ENCODE data around the gene DNM3. TPM values are rescaled to one million over a fixed set of nuclear protein-coding genes. Genes with fewer than 3 reads are reported as not detected.

DNM3 gene
- total RNA-seq, 1 experiment from 2014 or later = 2.7 TPM

DNA sequence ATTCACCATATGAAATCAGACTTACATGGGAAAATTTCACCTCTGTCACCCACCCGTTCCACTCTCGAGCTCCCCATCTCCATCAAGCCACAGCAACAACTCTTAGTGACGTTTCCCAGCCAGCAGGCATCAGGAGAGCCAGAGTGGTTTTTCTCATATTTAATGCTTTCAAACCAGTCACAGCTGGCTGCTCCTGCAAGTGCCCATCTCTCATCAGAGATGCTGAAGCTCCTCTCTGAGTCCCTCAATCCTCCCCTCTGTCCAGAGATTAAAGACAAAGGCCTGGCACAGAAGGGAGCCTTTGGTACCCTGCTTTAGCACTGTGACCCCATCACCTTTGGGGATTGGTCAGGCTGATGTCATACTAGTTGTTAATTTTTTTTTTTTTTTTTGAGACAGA is 277.3 kb downstream of the DNM3 start:
- Histone ChIP-seq H3K14ac (ENCODE audit: insufficient read depth, low read length) (no peak overlapping the region), H4K20me1 (ENCODE audit: control insufficient read depth, insufficient read depth, insufficient read length) (no peaks in the 10 kb centered on the region), H3K4ac (ENCODE audit: low read depth, low read length) (no peak overlapping the region), H3K9me3 (ENCODE audit: control insufficient read depth, low read depth, low read length) (no peaks in the 10 kb centered on the region), H3K27me3 (ENCODE audit: insufficient read depth, low read length) (no peaks in the 10 kb centered on the region), H4K8ac (replicated peaks; ENCODE audit: insufficient read length, low read depth, low read length) (no peak overlapping the region), H2AFZ (ENCODE audit: low read length) (no peak overlapping the region), H3K56ac (ENCODE audit: insufficient read length, low read depth, low read length) (no peak overlapping the region), H2BK12ac (ENCODE audit: insufficient read length, low read depth, low read length) (no peak overlapping the region), H3K18ac (ENCODE audit: insufficient read length, low read depth, low read length) (no peak overlapping the region), H3K79me1 (ENCODE audit: insufficient read depth, low read depth, low read length, poor library complexity, severe bottlenecking) (no peaks in the 10 kb centered on the region), H2BK120ac (ENCODE audit: low read depth, low read length, poor library complexity, severe bottlenecking) (no peak overlapping the region), H3K4me2 (ENCODE audit: insufficient read depth, insufficient read length, low read length) (no peak overlapping the region), H2AK5ac (ENCODE audit: insufficient read length, low read length) (no peak overlapping the region), H3K23me2 (ENCODE audit: insufficient read length, low read depth, low read length, poor library complexity, severe bottlenecking) (no peaks in the 10 kb centered on the region), H2BK20ac (ENCODE audit: low read depth, low read length, poor library complexity, severe bottlenecking) (no peak overlapping the region), H3T11ph (ENCODE audit: low read length) (no peak overlapping the region), H3K27ac (ENCODE audit: insufficient read length, low read depth, low read length) (no peak overlapping the region), H2BK15ac (ENCODE audit: low read depth, low read length) (no peak overlapping the region), H3K9ac (ENCODE audit: extremely low read depth, insufficient read length, low read length) (no peak overlapping the region), H4K91ac (ENCODE audit: insufficient read length, low read depth, low read length) (no peak overlapping the region), H4K5ac (ENCODE audit: insufficient read length, low read depth, low read length) (no peak overlapping the region), H3K79me2 (ENCODE audit: insufficient read depth, low read length) (no peaks in the 10 kb centered on the region), H2BK5ac (ENCODE audit: insufficient read length, low read length) (no peak overlapping the region), H3K4me1 (ENCODE audit: insufficient read depth, low read length) (no peaks in the 10 kb centered on the region; the same call in 1 of the 2 replicates), H3K23ac (ENCODE audit: insufficient read length, low read depth, low read length) (no peak overlapping the region)
- TF ChIP-seq, protein P1, sequence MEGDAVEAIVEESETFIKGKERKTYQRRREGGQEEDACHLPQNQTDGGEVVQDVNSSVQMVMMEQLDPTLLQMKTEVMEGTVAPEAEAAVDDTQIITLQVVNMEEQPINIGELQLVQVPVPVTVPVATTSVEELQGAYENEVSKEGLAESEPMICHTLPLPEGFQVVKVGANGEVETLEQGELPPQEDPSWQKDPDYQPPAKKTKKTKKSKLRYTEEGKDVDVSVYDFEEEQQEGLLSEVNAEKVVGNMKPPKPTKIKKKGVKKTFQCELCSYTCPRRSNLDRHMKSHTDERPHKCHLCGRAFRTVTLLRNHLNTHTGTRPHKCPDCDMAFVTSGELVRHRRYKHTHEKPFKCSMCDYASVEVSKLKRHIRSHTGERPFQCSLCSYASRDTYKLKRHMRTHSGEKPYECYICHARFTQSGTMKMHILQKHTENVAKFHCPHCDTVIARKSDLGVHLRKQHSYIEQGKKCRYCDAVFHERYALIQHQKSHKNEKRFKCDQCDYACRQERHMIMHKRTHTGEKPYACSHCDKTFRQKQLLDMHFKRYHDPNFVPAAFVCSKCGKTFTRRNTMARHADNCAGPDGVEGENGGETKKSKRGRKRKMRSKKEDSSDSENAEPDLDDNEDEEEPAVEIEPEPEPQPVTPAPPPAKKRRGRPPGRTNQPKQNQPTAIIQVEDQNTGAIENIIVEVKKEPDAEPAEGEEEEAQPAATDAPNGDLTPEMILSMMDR (conservative IDR thresholded peaks at IDR 0.05) = no peak
- no peaks in the 10 kb centered on the region for H3K27me3 Mint-ChIP-seq (ENCODE audit: low read depth)
- H3K36me3 Mint-ChIP-seq (ENCODE audit: insufficient read depth in 1 of 3, low read depth in 3 of 3) = no peaks in the 10 kb centered on the region; a peak in 3 of 7 replicates
- H3K27ac Mint-ChIP-seq = no peak overlapping the region
- no peaks in the 10 kb centered on the region for H3K9me3 Mint-ChIP-seq
- WGBS (ENCODE audit: extremely low coverage, insufficient read length, low lambda C conversion rate) = no CpG with 5 or more reads among the region's 3 CpGs
- no peak for DNase-seq
- no peak overlapping the region for H3K4me3 Mint-ChIP-seq
- peaks cover 5 to 7% of the 10 kb centered on the region in 2 experiments for H3K4me1 Mint-ChIP-seq
